H1 (cell line): Measurements from ENCODE around the gene NFKBIE. TPM values are rescaled to one million over a fixed set of nuclear protein-coding genes. Genes with fewer than 3 reads are reported as not detected.

Source experiments
- CTCF ChIA-PET: fragments of 300-600 bp; sonication (Branson Sonifier 250); formaldehyde crosslinking; loops from one replicate; lab custom pipeline; 2021; ENCODE audit not compliant: partially characterized antibody; lab: Charles Lee
- POLR2A ChIA-PET: fragments of 300-600 bp; sonication (Branson Sonifier 250); formaldehyde crosslinking; loops from one replicate; lab custom pipeline; 2021; ENCODE audit warnings: inconsistent platforms; ENCODE audit not compliant: partially characterized antibody; lab: Charles Lee
- DNase-seq, 2 experiments: peaks; one replicate each; pipeline versions ENCODE4 v3.0.0 to v3.0.0-alpha.2; 2010 to 2022; ENCODE audit warnings: low spot score in 2 of 2, low read depth in 1 of 2, mixed read lengths in 1 of 2
- FAIRE-seq: peaks from 2 replicates; lab custom pipeline; 2011; peaks lifted over from hg19 to GRCh38; lab: Jason Lieb, UNC
- H2AFZ ChIP-seq: 2 replicates; pipeline ENCODE4 v1.8.1; 2012; ENCODE audit warnings: low read length, inconsistent platforms
- H2AK5ac ChIP-seq: 2 replicates; pipeline ENCODE4 v1.6.1; 2013; ENCODE audit warnings: low read depth, low read length
- H2BK120ac ChIP-seq: replicated peaks from 2 replicates; pipeline ENCODE3; 2013; ENCODE audit warnings: low read depth, low read length, inconsistent platforms
- H2BK12ac ChIP-seq: 2 replicates; pipeline ENCODE4 v1.6.1; 2013; ENCODE audit warnings: low read depth, low read length
- H2BK15ac ChIP-seq: 2 replicates; pipeline ENCODE4 v1.6.1; 2013; ENCODE audit warnings: low read length
- H2BK20ac ChIP-seq: 2 replicates; pipeline ENCODE4 v1.6.1; 2013; ENCODE audit warnings: low read length
- H2BK5ac ChIP-seq: 2 replicates; pipeline ENCODE4 v1.6.1; 2013; ENCODE audit warnings: low read depth, low read length
- H3K14ac ChIP-seq: 2 replicates; pipeline ENCODE4 v1.6.1; 2013; ENCODE audit warnings: inconsistent platforms; ENCODE audit not compliant: insufficient read length
- H3K18ac ChIP-seq: 2 replicates; pipeline ENCODE4 v1.6.1; 2013; ENCODE audit warnings: low read length; ENCODE audit errors: extremely low read depth
- H3K23ac ChIP-seq: 2 replicates; pipeline ENCODE4 v1.6.1; 2013; ENCODE audit warnings: inconsistent platforms; ENCODE audit not compliant: insufficient read length
- H3K23me2 ChIP-seq: 2 replicates; pipeline ENCODE4 v1.6.1; 2013; ENCODE audit warnings: low read depth, low read length
- H3K27ac ChIP-seq: 2 replicates; pipeline ENCODE4 v1.6.1; 2011; ENCODE audit warnings: low read depth, low read length, inconsistent platforms
- H3K27me3 ChIP-seq, 4 experiments: replicated peaks in 1 of 4; 1 replicate in 1 of 4; 2 replicates in 3 of 4; pipeline versions ENCODE4 v1.6.1 to v1.8.1; 2011 to 2013; ENCODE audit warnings: low read length in 3 of 4, mild to moderate bottlenecking in 3 of 4, inconsistent platforms in 2 of 4, mixed read lengths in 2 of 4, moderate library complexity in 1 of 4; ENCODE audit not compliant: control insufficient read depth in 3 of 4, insufficient read depth in 3 of 4; ENCODE audit errors: extremely low read depth in 1 of 4
- H3K36me3 ChIP-seq, 4 experiments: 2 replicates each; pipeline versions ENCODE4 v1.6.1 to v1.8.1; 2011 to 2013; ENCODE audit warnings: mild to moderate bottlenecking in 4 of 4, low read length in 3 of 4, moderate library complexity in 2 of 4, control low read depth in 1 of 4, inconsistent platforms in 1 of 4; ENCODE audit not compliant: insufficient read depth in 4 of 4, control insufficient read depth in 2 of 4
- H3K4ac ChIP-seq: replicated peaks from 2 replicates; pipeline ENCODE3; 2013; ENCODE audit warnings: low read length, low read depth, mixed read lengths, inconsistent platforms; ENCODE audit not compliant: insufficient read length
- H3K4me1 ChIP-seq, 4 experiments: replicated peaks in 1 of 4; 1 replicate in 1 of 4; 2 replicates in 3 of 4; pipeline versions ENCODE4 v1.6.1 to v1.8.1; 2011 to 2013; ENCODE audit warnings: low read length in 3 of 4, inconsistent platforms in 2 of 4, mixed read lengths in 1 of 4; ENCODE audit not compliant: insufficient read depth in 4 of 4, control insufficient read depth in 3 of 4
- H3K4me2 ChIP-seq, 2 experiments: 2 replicates each; pipeline versions ENCODE4 v1.6.1 to v1.8.1; 2011 to 2013; ENCODE audit warnings: low read depth in 2 of 2, low read length in 2 of 2, control low read depth in 1 of 2, inconsistent platforms in 1 of 2, mild to moderate bottlenecking in 1 of 2; ENCODE audit not compliant: insufficient read depth in 1 of 2
- H3K4me3 ChIP-seq, 4 experiments: fragments of 200-600, 300-600 bp in 1 of 4; sonication (generic), shearing (Covaris generic), sonication (Bioruptor Twin) in 1 of 4; 2 replicates each; pipeline versions ENCODE4 v1.5.1 to v1.8.1; 2011 to 2016; ENCODE audit warnings: low read length in 4 of 4, low read depth in 3 of 4, control low read depth in 2 of 4, inconsistent platforms in 2 of 4, mild to moderate bottlenecking in 2 of 4, mixed read lengths in 1 of 4, moderate library complexity in 1 of 4; ENCODE audit not compliant: insufficient read depth in 2 of 4; ENCODE audit errors: extremely low read depth in 1 of 4
- H3K56ac ChIP-seq: replicated peaks from 2 replicates; pipeline ENCODE3; 2013; ENCODE audit warnings: low read depth, mild to moderate bottlenecking, mixed read lengths, low read length, inconsistent platforms; ENCODE audit not compliant: insufficient read length
- H3K79me1 ChIP-seq: 2 replicates; pipeline ENCODE4 v1.6.1; 2013; ENCODE audit warnings: low read depth, low read length, control low read depth
- H3K79me2 ChIP-seq, 2 experiments: 2 replicates each; pipeline versions ENCODE4 v1.6.1 to v1.8.1; 2012 to 2013; ENCODE audit warnings: low read length in 2 of 2, mild to moderate bottlenecking in 2 of 2, inconsistent platforms in 1 of 2; ENCODE audit not compliant: insufficient read depth in 2 of 2, control insufficient read depth in 1 of 2
- H3K9ac ChIP-seq, 4 experiments: replicated peaks in 1 of 4; 1 replicate in 1 of 4; 2 replicates in 3 of 4; pipeline versions ENCODE4 v1.6.1 to v1.8.1; 2011 to 2013; ENCODE audit warnings: low read depth in 3 of 4, low read length in 3 of 4, control low read depth in 2 of 4, mild to moderate bottlenecking in 2 of 4, moderate library complexity in 2 of 4, inconsistent platforms in 1 of 4; ENCODE audit errors: extremely low read depth in 1 of 4
- H3K9me3 ChIP-seq, 2 experiments: 2 replicates each; pipeline versions ENCODE4 v1.6.1 to v1.8.1; 2012 to 2013; ENCODE audit warnings: mild to moderate bottlenecking in 2 of 2, moderate library complexity in 2 of 2, control low read depth in 1 of 2, inconsistent platforms in 1 of 2, low read depth in 1 of 2, low read length in 1 of 2, mixed read lengths in 1 of 2; ENCODE audit not compliant: insufficient read depth in 2 of 2
- H4K20me1 ChIP-seq, 2 experiments: replicated peaks in 1 of 2; 2 replicates each; pipeline versions ENCODE3 to v1.8.1; 2011 to 2013; ENCODE audit warnings: inconsistent platforms in 2 of 2, low read length in 2 of 2, mild to moderate bottlenecking in 1 of 2; ENCODE audit not compliant: insufficient read depth in 2 of 2, control insufficient read depth in 1 of 2
- H4K5ac ChIP-seq: 2 replicates; pipeline ENCODE4 v1.6.1; 2013; ENCODE audit warnings: low read length, low read depth, mixed read lengths, inconsistent platforms; ENCODE audit not compliant: insufficient read length
- H4K8ac ChIP-seq: 2 replicates; pipeline ENCODE4 v1.8.0; 2013; ENCODE audit warnings: mild to moderate bottlenecking, moderate library complexity, low read length, inconsistent platforms; ENCODE audit not compliant: insufficient read depth; ENCODE audit errors: extremely low read depth
- H4K91ac ChIP-seq: replicated peaks from 2 replicates; pipeline ENCODE3; 2013; ENCODE audit warnings: low read length, mixed read lengths, inconsistent platforms; ENCODE audit not compliant: insufficient read length
- CHD2 ChIP-seq: IDR thresholded peaks from 2 replicates; pipeline ENCODE4 v1.6.1; 2012; ENCODE audit warnings: low read length, improper control_type of control experiment
- EGR1 ChIP-seq: IDR thresholded peaks from 2 replicates; pipeline ENCODE4 v1.6.1; 2011; ENCODE audit warnings: low read depth, low read length, borderline replicate concordance
- GTF2F1 ChIP-seq: IDR thresholded peaks from 2 replicates; pipeline ENCODE4 v1.6.1; 2012; ENCODE audit warnings: low read depth, low read length, improper control_type of control experiment, borderline replicate concordance
- POLR2AphosphoS5 ChIP-seq: IDR thresholded peaks from 2 replicates; pipeline ENCODE4 v1.6.1; 2011; ENCODE audit warnings: low read depth, low read length
- SIN3A ChIP-seq, 2 experiments: IDR thresholded peaks in 1 of 2; conservative IDR thresholded peaks in 1 of 2; 2 replicates each; pipeline ENCODE4 v1.6.1; 2011 to 2012; ENCODE audit warnings: low read length in 2 of 2, improper control_type of control experiment in 1 of 2, low read depth in 1 of 2, mild to moderate bottlenecking in 1 of 2
- SIX5 ChIP-seq: IDR thresholded peaks from 2 replicates; pipeline ENCODE4 v1.6.1; 2011; ENCODE audit warnings: mild to moderate bottlenecking, low read depth, low read length
- TAF7 ChIP-seq: optimal IDR thresholded peaks from 2 replicates; pipeline ENCODE3; 2011; ENCODE audit warnings: low read depth, mild to moderate bottlenecking, inconsistent platforms, low read length, moderate library complexity, borderline replicate concordance
- TBP ChIP-seq: IDR thresholded peaks from 2 replicates; pipeline ENCODE4 v1.6.1; 2011; ENCODE audit warnings: low read depth, low read length, improper control_type of control experiment
- WGBS, 2 experiments: shearing (Covaris generic) in 1 of 2; methylation state at CpG; one replicate each; pipeline versions ENCODE4 v1.1.6 to v1.1.7; 2013 to 2015; ENCODE audit warnings: low lambda C conversion rate in 2 of 2, mixed read lengths in 2 of 2, inconsistent platforms in 1 of 2, low coverage in 1 of 2, missing lambda C conversion rate in 1 of 2; ENCODE audit not compliant: insufficient replicate concordance in 2 of 2, insufficient coverage in 1 of 2, insufficient read length in 1 of 2; ENCODE audit errors: extremely low coverage in 1 of 2, missing lambda C conversion rate in 1 of 2; 5-methylcytosine and 5-hydroxymethylcytosine counted together
- polyA plus RNA-seq, 7 experiments: library from polyadenylated mRNA; depleted of rRNA in 3 of 7; stranded (reverse) in 5 of 7; unstranded in 2 of 7; fragments of >200 nt in 5 of 7; fragments of 200-250 nt in 2 of 7; gene quantifications; 1 replicate in 5 of 7; 2 replicates in 1 of 7; 4 replicates in 1 of 7; pipeline versions ENCODE4 v1.2.1 to v1.2.3, GENCODE V29; 2011 to 2013; ENCODE audit warnings: missing spikeins in 2 of 7, mixed read lengths in 2 of 7
- total RNA-seq: library from RNA; stranded (reverse); fragmentation: NEBNext Ultra II Directional; extraction: Animal tissue kit (Norgen Biotek cat#: 25700); gene quantifications from 2 replicates; pipeline ENCODE4 v1.2.1, GENCODE V29; 2021
- TF ChIP-seq, protein P1 (sequence below): IDR thresholded peaks from 2 replicates; pipeline ENCODE4 v1.6.1; 2012; ENCODE audit warnings: inconsistent platforms

NFKBIE gene
- total and polyA plus RNA-seq, 2 of the 8 experiments (the other 6 are each of a cell fraction or from before 2014, with no cell fraction given): 13.5 to 19.2 TPM

DNA sequence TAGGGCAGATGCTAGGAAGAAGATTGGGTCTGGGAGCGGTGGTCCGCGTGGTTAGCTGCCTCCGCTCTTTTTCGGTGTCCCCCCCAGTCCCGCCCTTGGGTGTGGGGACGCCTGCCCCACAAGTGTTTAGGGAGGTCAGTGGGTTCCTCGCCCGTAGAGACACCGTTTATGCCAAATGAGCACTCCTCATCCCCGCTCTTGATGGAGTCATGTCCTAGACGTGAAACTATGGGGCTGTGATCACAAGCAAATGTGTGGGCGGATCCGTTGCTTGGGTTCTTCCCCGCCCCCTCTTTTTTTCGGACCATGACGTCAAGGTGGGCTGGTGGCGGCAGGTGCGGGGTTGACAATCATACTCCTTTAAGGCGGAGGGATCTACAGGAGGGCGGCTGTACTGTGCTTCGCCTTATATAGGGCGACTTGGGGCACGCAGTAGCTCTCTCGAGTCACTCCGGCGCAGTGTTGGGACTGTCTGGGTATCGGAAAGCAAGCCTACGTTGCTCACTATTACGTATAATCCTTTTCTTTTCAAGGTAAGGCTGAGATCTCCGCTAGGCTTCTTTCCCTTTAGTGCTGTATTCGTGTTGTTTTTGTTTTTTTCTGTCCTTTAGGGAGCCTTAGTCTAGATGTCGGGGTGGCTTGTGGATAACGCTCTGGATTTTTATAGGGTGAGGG lies 18.6 kb downstream of the NFKBIE start, which contains the start of gene HSP90AB1:
Gene HSP90AB1, plus strand, starts transcription at position 439 of the 675 bp plus-strand sequence. CDS start 1,529 bp downstream, outside the sequence.
- peak within 1 kb of the TSS; percentile 95 for H3K27ac ChIP-seq
- CTCF ChIA-PET: interaction anchor here (0.6 to 8.1 kb wide), 13 partner anchors 8 to 78 kb away, joined by 3 to 102 read pairs (median 5); partner anchors contain the start of genes MYMX, SLC29A1 and SLC35B2
- POLR2A ChIA-PET: interaction anchor here (0.5 to 18.9 kb wide), 73 partner anchors 7 to 723 kb away, joined by 3 to 581 read pairs (median 5); partner anchors contain the start of genes AARS2, CAPN11, CDC5L and GTPBP2
- H2BK20ac ChIP-seq: no peak within 1 kb of the TSS
- DNase-seq (peak; percentile 94 to 97), FAIRE-seq (no peak)
- peak within 1 kb of the TSS; percentile 61 for H4K5ac ChIP-seq
- H3K14ac ChIP-seq: peak within 1 kb of the TSS; percentile 43
- H3K56ac ChIP-seq: peak within 1 kb of the TSS; percentile 75
- no peaks in the 10 kb centered on the region; the same call in 1 of the 2 replicates for H3K79me1 ChIP-seq
- H4K20me1 ChIP-seq: peaks cover 31 to 37% of the 10 kb centered on the region in 2 experiments
- H3K18ac ChIP-seq: peak within 1 kb of the TSS; percentile 89
- no peaks in the 10 kb centered on the region for H3K9me3 ChIP-seq
- H3K36me3 ChIP-seq: peaks cover 35 to 40% (median 36%) of the 10 kb centered on the region in 4 experiments
- H2BK120ac ChIP-seq: no peak within 1 kb of the TSS
- peak within 1 kb of the TSS; percentile 94; the same call in 1 of the 2 replicates for H2AK5ac ChIP-seq
- peak within 1 kb of the TSS; percentile 80 for H3K4ac ChIP-seq
- H2AFZ ChIP-seq: peak within 1 kb of the TSS; percentile 64; the same call in 1 of the 2 replicates
- peak within 1 kb of the TSS; percentile 55 to 100 (median 98) for H3K4me3 ChIP-seq
- H4K8ac ChIP-seq: peak within 1 kb of the TSS; percentile 95
- no peak within 1 kb of the TSS for H3K23ac ChIP-seq
- no peaks in the 10 kb centered on the region for H3K27me3 ChIP-seq
- H2BK12ac ChIP-seq: peak within 1 kb of the TSS; percentile 84; the same call in 1 of the 2 replicates
- H3K23me2 ChIP-seq: peaks cover 12% of the 10 kb centered on the region
- H3K4me1 ChIP-seq: peaks cover 7 to 18% (median 14%) of the 10 kb centered on the region in 4 experiments
- H2BK5ac ChIP-seq: peak within 1 kb of the TSS; percentile 95
- peaks cover 27 to 45% of the 10 kb centered on the region in 2 experiments for H3K79me2 ChIP-seq
- H3K4me2 ChIP-seq: peak within 1 kb of the TSS; percentile 92 to 96
- H3K9ac ChIP-seq: peak within 1 kb of the TSS; percentile 86 to 96 (median 92)
- WGBS, 2 experiments: 1% methylated on average over 31 of the region's 34 CpGs; no CpG with 5 or more reads in 1 of the 2 experiments
- peak within 1 kb of the TSS; percentile 95 for H4K91ac ChIP-seq
- H2BK15ac ChIP-seq: no peak within 1 kb of the TSS
- TF ChIP-seq SIX5 (peak; percentile 18; the same call in 1 of the 2 replicates), GTF2F1 (peak; percentile 97), EGR1 (peak; percentile 60; the same call in 1 of the 2 replicates), TBP (peak; percentile 99), SIN3A (conservative IDR thresholded peaks at IDR 0.05 in 1 of 2, IDR thresholded peaks at IDR 0.05 in 1 of 2; ENCODE audit: low read depth in 1 of 2, low read length in 2 of 2) (peak; percentile 90 to 92), CHD2 (peak; percentile 94), TAF7 (peak; percentile 99), POLR2AphosphoS5 (peak; percentile 100)
- TF ChIP-seq, protein P1, sequence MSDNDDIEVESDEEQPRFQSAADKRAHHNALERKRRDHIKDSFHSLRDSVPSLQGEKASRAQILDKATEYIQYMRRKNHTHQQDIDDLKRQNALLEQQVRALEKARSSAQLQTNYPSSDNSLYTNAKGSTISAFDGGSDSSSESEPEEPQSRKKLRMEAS: peak; percentile 54; the same call in 1 of the 2 replicates
